Measurements from ENCODE around the gene PSMA2. TPM values are rescaled to one million over a fixed set of nuclear protein-coding genes. Genes with fewer than 3 reads are reported as not detected.
"Not testable (repeated sequence)": the region's sequence is repeated elsewhere in the genome, so short reads cannot be mapped to it uniquely, and the experiment has no call there.

Gene PSMA2
- total and polyA plus RNA-seq, 8 donors: 65.8 to 159 (median 137) TPM

DNA sequence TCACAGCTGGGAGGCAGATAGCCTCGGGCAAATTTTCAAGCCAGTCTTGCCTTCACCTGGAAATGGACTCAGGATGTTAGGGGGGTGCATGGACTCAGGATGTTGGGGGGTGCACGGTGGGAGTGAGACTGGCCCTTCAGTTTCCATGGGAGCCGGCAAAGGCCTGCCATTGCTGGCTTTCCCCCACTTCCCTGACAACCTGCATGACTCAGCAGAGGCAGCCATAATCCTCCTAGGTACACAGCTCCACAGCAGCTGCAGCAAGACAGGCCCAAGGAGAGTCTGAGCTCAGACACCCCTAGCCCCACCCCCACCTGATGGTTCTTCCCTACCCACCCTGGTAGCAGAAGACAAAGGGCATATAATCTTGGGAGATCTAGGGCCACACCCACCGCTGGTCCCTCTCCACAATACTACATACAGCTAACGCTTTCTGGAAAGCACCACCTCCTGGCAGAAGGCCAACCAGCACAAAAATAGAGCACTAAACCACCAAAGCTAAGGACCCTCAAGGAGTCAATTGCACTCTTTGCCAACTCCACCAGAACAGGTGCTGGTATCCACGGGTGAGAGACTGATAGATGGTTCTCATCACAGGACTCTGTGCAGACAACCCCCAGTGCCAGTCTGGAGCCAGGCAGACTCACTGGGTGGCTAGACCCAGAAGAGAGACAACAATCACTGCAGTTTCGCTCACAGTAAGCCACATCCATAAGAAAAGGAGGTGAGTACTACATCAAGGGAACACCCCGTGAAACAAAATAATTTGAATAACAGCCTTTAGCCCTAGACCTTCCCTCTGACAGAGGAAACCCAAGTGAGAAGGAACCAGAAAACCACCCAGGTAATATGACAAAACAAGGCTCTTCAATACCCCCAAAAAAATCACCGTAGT lies 38.4 kb downstream of the PSMA2 start:
- TF ChIP-seq, protein P1, sequence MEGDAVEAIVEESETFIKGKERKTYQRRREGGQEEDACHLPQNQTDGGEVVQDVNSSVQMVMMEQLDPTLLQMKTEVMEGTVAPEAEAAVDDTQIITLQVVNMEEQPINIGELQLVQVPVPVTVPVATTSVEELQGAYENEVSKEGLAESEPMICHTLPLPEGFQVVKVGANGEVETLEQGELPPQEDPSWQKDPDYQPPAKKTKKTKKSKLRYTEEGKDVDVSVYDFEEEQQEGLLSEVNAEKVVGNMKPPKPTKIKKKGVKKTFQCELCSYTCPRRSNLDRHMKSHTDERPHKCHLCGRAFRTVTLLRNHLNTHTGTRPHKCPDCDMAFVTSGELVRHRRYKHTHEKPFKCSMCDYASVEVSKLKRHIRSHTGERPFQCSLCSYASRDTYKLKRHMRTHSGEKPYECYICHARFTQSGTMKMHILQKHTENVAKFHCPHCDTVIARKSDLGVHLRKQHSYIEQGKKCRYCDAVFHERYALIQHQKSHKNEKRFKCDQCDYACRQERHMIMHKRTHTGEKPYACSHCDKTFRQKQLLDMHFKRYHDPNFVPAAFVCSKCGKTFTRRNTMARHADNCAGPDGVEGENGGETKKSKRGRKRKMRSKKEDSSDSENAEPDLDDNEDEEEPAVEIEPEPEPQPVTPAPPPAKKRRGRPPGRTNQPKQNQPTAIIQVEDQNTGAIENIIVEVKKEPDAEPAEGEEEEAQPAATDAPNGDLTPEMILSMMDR (IDR thresholded peaks at IDR 0.05): no peak
- intact Hi-C loops (cut with DNase I): no loop called here
- no peak for DNase-seq
- Histone ChIP-seq H3K27ac (no peak overlapping the region), H3K4me1 (peaks cover 0 to 10% of the 10 kb centered on the region in 2 donors), H3K4me3 (no peak overlapping the region), H3K27me3 (no peaks in the 10 kb centered on the region), H3K9me3 (peaks cover 0 to 6% of the 10 kb centered on the region in 2 donors), H3K36me3 (no peaks in the 10 kb centered on the region)
- no peak for ATAC-seq

DNA sequence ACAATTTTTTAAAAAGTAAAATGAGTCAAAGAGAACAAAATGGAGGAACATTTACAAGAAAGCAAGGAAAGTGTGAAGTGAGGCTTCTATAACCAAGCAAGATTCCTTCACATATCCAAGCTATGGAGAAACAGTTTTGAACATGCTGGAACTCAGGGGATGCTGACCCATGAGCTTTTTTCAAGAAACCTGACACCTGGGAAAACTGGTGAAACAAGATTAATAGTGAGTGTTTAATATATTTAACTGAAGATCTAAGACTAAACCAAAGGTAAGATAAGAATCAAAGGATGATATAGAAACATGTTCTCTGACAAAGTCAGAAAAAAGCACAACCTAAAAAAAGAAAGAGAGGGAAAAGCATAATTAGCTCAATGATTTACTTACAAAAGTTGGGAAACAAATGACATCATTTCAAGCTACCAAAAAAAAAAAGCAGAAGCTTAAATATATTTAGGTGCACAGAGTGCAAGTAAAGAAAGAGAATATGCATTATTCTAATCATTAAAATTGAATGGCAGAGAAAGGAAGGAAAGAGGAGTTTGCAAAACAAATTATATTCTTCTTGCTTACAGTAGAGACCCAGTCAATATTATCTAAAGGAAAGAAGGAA lies 45.0 kb downstream of the PSMA2 start:
- TF ChIP-seq, protein P1 (IDR thresholded peaks at IDR 0.05): no peak
- H3K4me1 ChIP-seq: peaks cover 0 to 24% of the 10 kb centered on the region in 2 donors
- H3K4me3 ChIP-seq: peak overlapping the region in 1 of 2 donors; percentile 62
- ATAC-seq (no peak), DNase-seq (no peak)
- no peaks in the 10 kb centered on the region for H3K27me3 ChIP-seq
- peak overlapping the region in 1 of 2 donors; percentile 97 for H3K27ac ChIP-seq
- no peaks in the 10 kb centered on the region for H3K36me3 ChIP-seq
- H3K9me3 ChIP-seq: no peaks in the 10 kb centered on the region
- intact Hi-C loops (cut with DNase I): no loop called here

DNA sequence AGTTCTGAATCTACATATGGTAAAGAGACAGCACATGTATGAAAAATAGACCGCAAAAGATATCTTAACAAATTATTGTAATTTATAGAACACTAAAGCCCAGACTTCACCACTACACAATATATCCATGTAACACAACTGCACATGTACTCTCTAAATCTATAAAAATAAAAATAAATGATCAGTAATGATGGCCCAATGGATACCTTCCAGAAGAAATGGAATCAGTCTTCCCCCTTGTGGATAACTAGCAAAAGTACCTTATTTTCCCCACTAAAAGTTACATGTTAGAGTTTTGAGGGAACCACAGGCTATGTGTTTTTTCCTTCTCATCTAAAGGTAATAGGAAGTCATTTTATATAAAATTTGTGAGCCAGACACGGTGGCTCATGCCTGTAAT lies 45.8 kb downstream of the PSMA2 start:
- no peak for DNase-seq
- H3K27ac ChIP-seq: no peak overlapping the region
- H3K27me3 ChIP-seq: no peaks in the 10 kb centered on the region
- H3K36me3 ChIP-seq: no peaks in the 10 kb centered on the region
- TF ChIP-seq, protein P1 (IDR thresholded peaks at IDR 0.05): peak; percentile 26 to 28
- no peak for ATAC-seq
- intact Hi-C loops (cut with DNase I): no loop called here
- no peak overlapping the region for H3K4me3 ChIP-seq
- no peaks in the 10 kb centered on the region for H3K9me3 ChIP-seq
- peaks cover 0 to 24% of the 10 kb centered on the region in 2 donors for H3K4me1 ChIP-seq

DNA sequence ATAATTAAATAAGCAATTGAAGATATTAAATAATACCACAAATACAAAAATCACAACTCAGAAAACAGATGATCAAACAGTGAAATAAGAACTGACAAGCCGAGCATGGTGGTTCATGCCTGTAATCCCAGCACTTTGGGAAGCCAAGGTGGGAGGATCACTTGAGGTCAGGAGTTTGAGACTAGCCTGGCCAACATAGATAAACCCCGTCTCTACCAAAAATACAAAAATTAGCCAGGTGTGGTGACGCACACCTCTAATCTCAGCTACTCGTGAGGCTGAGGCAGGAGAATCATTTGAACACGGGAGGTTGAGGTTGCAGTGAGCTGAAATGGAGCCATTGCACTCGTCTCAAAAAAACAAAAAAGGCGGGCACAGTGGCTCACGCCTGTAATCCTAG lies 46.8 kb downstream of the PSMA2 start:
- H3K27me3 ChIP-seq; intact Hi-C loops (cut with DNase I); H3K27ac ChIP-seq; H3K9me3 ChIP-seq; H3K4me3 ChIP-seq; DNase-seq; H3K36me3 ChIP-seq; ATAC-seq: not testable (repeated sequence)
- H3K4me1 ChIP-seq: peaks cover 0 to 24% of the 10 kb centered on the region in 2 donors

DNA sequence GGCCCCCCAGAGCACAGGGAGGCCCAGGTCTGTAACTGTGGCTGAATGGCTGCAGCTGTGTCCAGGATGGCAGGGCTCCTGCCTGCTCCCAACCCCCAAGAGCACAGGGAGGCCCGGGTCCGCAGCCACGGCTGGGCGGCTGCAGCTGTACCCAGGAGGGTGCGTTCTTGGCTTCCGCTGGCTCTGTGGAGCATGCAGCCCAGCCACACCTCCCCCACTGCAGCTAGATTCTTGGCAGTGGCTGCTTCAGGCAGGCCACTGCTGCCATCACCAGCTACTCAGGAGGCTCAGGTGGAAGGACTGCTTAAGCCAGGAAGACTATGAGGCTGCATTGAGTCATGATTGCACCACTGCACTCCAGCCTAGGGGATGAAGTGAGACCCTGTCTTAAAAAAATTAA lies 48.0 kb downstream of the PSMA2 start:
- Histone ChIP-seq H3K27me3 (no peaks in the 10 kb centered on the region), H3K9me3 (no peaks in the 10 kb centered on the region), H3K4me1 (peaks cover 0 to 14% of the 10 kb centered on the region in 2 donors), H3K4me3 (no peak overlapping the region), H3K36me3 (no peaks in the 10 kb centered on the region), H3K27ac (no peak overlapping the region)
- DNase-seq (peak in 2 of 4 donors; percentile 73 to 87), ATAC-seq (peak; percentile 58)
- intact Hi-C loops (cut with DNase I): no loop called here
- TF ChIP-seq, protein P1 (IDR thresholded peaks at IDR 0.05): no peak
